BE2C (cell line): ENCODE data around the gene SEMA3A.

Experiments used
- DNase-seq: peaks from one replicate; pipeline ENCODE4 v3.0.0-alpha.2; 2020
- H3K27me3 ChIP-seq: fragments of 250-450 bp; sonication (Bioruptor Pico); 2 replicates; pipeline ENCODE4 v1.5.1; 2020; ENCODE audit warnings: mild to moderate bottlenecking
- H3K36me3 ChIP-seq: fragments of 250-450 bp; sonication (Bioruptor Pico); 2 replicates; pipeline ENCODE4 v1.5.1; 2020; ENCODE audit warnings: mild to moderate bottlenecking
- H3K4me1 ChIP-seq: fragments of 250-450 bp; sonication (Bioruptor Pico); 2 replicates; pipeline ENCODE4 v1.5.1; 2020
- H3K4me3 ChIP-seq: 2 replicates; pipeline ENCODE4 v1.5.1; 2011; ENCODE audit warnings: low read depth, low read length
- H3K9me3 ChIP-seq: fragments of 250-450 bp; sonication (Bioruptor Pico); 2 replicates; pipeline ENCODE4 v1.5.1; 2020
- TF ChIP-seq, protein P1 (sequence below): IDR thresholded peaks from 2 replicates; pipeline ENCODE4 v1.5.1; 2012; ENCODE audit warnings: mild to moderate bottlenecking, low read depth, low read length

Gene SEMA3A

DNA sequence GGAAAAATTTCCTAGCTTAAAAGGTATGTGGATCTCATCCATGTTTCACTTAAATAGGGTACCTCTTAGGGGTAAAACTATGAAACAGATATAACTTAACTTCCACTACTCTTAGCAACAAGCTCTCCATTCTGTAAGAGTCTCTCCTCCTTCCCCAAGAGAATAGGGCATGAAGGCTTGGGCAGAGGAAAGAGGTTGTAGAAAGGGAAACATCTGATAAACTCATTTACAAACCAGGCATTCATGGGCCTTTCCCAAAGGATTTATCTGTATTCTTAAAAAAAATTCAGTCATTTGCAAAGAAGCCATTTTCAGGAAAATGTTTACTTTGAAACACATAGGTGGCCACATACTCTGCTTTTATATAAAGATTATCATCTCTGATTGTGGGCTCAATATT lies 82.7 kb downstream of the SEMA3A start:
- peaks cover 10% of the 10 kb centered on the region for H3K4me1 ChIP-seq
- no peak overlapping the region for H3K4me3 ChIP-seq
- no peaks in the 10 kb centered on the region for H3K9me3 ChIP-seq
- no peaks in the 10 kb centered on the region for H3K36me3 ChIP-seq
- no peak for DNase-seq
- TF ChIP-seq, protein P1, sequence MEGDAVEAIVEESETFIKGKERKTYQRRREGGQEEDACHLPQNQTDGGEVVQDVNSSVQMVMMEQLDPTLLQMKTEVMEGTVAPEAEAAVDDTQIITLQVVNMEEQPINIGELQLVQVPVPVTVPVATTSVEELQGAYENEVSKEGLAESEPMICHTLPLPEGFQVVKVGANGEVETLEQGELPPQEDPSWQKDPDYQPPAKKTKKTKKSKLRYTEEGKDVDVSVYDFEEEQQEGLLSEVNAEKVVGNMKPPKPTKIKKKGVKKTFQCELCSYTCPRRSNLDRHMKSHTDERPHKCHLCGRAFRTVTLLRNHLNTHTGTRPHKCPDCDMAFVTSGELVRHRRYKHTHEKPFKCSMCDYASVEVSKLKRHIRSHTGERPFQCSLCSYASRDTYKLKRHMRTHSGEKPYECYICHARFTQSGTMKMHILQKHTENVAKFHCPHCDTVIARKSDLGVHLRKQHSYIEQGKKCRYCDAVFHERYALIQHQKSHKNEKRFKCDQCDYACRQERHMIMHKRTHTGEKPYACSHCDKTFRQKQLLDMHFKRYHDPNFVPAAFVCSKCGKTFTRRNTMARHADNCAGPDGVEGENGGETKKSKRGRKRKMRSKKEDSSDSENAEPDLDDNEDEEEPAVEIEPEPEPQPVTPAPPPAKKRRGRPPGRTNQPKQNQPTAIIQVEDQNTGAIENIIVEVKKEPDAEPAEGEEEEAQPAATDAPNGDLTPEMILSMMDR: no peak
- no peaks in the 10 kb centered on the region for H3K27me3 ChIP-seq

DNA sequence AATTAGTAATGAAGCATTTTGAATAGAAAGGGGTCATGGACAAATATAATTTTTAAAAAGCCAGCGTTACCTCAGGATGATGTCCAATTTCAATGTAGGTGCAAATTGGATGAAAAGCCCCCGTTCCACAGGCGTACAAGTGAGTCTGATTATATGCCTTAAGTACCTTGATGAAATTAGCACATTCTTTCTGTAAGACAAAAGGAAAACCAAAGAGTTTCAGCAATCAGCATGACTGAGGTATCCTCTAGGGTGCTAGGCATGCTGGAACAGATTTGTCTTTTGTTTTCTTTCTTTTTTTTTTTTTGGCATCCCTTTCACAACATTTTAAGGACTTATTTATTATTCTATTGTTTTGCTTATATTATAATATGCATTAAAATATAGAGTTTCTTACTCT lies 84.2 kb downstream of the SEMA3A start:
- Histone ChIP-seq H3K9me3 (no peaks in the 10 kb centered on the region), H3K36me3 (no peaks in the 10 kb centered on the region), H3K4me3 (no peak overlapping the region), H3K27me3 (no peaks in the 10 kb centered on the region), H3K4me1 (peaks cover 20% of the 10 kb centered on the region)
- no peak for DNase-seq
- TF ChIP-seq, protein P1: no peak

DNA sequence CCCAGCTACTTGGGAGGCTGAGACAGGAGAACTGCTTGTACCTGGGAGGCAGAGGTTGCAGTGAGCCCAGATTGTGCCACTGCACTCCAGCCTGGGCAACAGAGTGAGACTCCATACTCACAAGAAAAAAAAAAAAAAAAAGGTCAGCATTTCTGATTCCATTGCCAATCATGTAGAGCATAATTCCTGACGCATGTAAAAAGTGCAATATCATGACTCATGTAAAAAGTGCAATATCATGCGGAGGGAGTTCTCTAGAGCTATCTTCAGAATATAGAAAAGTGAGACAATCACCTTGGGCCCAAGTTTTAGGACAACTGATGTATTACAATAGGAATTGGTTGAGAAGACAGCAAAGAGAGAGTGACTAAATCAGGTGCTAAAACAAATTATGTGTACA lies 85.8 kb downstream of the SEMA3A start:
- H3K27me3 ChIP-seq: no peaks in the 10 kb centered on the region
- peaks cover 26% of the 10 kb centered on the region for H3K4me1 ChIP-seq
- H3K9me3 ChIP-seq: no peaks in the 10 kb centered on the region
- TF ChIP-seq, protein P1: no peak
- H3K4me3 ChIP-seq: no peak overlapping the region
- no peak for DNase-seq
- no peaks in the 10 kb centered on the region for H3K36me3 ChIP-seq

DNA sequence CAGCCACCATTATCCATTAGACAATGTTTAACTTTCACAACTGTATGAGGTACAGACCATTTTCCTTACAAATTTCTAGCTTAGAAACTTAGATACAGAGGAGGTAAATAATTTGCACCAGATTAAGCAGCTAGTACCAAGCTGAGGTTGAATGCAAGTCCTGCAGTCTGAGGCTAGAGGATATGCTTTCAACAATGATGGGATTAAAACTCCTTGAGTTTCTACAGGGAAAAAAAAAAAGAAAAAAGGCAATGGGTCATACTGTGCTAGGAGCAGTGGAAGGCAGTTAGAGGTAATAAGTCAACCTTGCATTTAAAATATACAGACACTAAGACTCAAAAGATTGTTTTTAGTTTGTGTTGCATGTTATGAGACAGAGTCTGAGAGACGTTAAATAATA lies 86.5 kb downstream of the SEMA3A start:
- no peak for DNase-seq
- TF ChIP-seq, protein P1: no peak
- Histone ChIP-seq H3K4me3 (no peak overlapping the region), H3K4me1 (peaks cover 26% of the 10 kb centered on the region), H3K9me3 (no peaks in the 10 kb centered on the region), H3K27me3 (no peaks in the 10 kb centered on the region), H3K36me3 (no peaks in the 10 kb centered on the region)

DNA sequence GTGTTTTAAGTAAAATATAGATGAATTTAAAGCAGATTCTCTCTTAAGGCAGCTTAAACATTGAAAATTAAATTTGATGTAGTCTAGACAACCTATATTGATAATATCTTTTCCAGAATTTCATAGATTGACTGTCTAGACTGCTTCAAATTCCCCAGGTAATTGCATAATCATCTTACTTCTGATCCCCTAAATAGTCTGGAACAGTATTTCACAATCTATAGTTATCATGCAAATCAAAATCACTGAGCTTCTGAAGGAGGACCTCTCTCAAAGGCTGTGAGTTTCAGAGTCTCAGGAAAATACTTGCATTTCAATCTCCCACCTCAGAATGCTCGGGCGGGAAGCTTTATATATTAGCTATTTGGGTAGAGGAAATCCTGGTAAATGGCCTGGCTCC lies 87.3 kb downstream of the SEMA3A start:
- Histone ChIP-seq H3K27me3 (no peaks in the 10 kb centered on the region), H3K4me3 (no peak overlapping the region), H3K9me3 (no peaks in the 10 kb centered on the region), H3K4me1 (peaks cover 23% of the 10 kb centered on the region), H3K36me3 (no peaks in the 10 kb centered on the region)
- no peak for DNase-seq
- TF ChIP-seq, protein P1: no peak

DNA sequence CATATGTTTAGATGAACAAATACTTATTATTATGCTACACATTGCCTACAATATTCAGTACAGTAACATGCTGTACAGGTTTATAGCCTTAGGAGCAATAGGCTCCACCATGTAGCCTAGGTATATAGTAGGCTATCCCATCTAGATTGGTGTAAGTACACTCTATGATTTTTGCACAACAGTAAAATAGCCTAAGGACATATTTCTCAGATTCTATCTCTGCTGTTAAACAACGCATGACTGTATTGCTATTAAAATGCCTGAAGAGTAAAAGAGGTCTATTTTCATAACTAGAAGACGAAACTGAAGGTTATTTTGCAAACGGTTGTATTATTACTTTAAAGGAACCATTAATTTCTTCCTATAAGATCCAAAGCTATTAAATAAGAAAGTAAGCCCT lies 88.3 kb downstream of the SEMA3A start:
- no peaks in the 10 kb centered on the region for H3K36me3 ChIP-seq
- H3K4me1 ChIP-seq: peaks cover 16% of the 10 kb centered on the region
- H3K9me3 ChIP-seq: no peaks in the 10 kb centered on the region
- DNase-seq: no peak
- no peak overlapping the region for H3K4me3 ChIP-seq
- TF ChIP-seq, protein P1: no peak
- no peaks in the 10 kb centered on the region for H3K27me3 ChIP-seq
